IPS-NIHi7 (cell line): ENCODE results near the gene ZNF598.
"Not testable (repeated sequence)": the region's sequence is repeated elsewhere in the genome, so short reads cannot be mapped to it uniquely, and the experiment has no call there.

ENCODE experiments used
- DNase-seq: peaks from one replicate; pipeline ENCODE4 v3.0.0; 2012; ENCODE audit warnings: mixed read lengths; ENCODE audit errors: extremely low spot score

ZNF598 gene

GRCh38 chr16:1959269-1960039 is 50.2 kb downstream of the ZNF598 start, which contains the start of gene NDUFB10:
TSS of gene NDUFB10 (plus strand) at chr16:1959538. CDS start at chr16:1959625, 87 bp downstream.
- peak; percentile 85 for DNase-seq

- DNase-seq = no peak
Measured at GRCh38 chr16:1958715-1959268, 50.8 kb downstream of the ZNF598 start.

GRCh38 chr16:1958143-1958491 is 51.5 kb downstream of the ZNF598 start:
- not testable (repeated sequence) for DNase-seq

GRCh38 chr16:1957434-1958142 is 52.0 kb downstream of the ZNF598 start:
- not testable (repeated sequence) for DNase-seq

- no peak for DNase-seq
Measured at GRCh38 chr16:1953734-1954133, 55.9 kb downstream of the ZNF598 start.

- no peak for DNase-seq
Measured at GRCh38 chr16:1950559-1950958, 59.1 kb downstream of the ZNF598 start.

- DNase-seq = no peak
Measured at GRCh38 chr16:1950047-1950446, 59.6 kb downstream of the ZNF598 start.

GRCh38 chr16:1949507-1949906 is 60.1 kb downstream of the ZNF598 start:
- DNase-seq = no peak
